HepG2 (cell line): ENCODE measurements around the gene MRPL27. TPM values are rescaled to one million over a fixed set of nuclear protein-coding genes. Genes with fewer than 3 reads are reported as not detected.

Experiments used
- AGO2 ChIP-seq: fragments of 200-400 bp; formaldehyde crosslinking; optimal IDR thresholded peaks from 2 replicates; pipeline ENCODE3; 2017; ENCODE audit warnings: mild to moderate bottlenecking, low read depth, low read length, moderate library complexity
- AKAP8 ChIP-seq: sonication (generic); formaldehyde crosslinking; IDR thresholded peaks from 2 replicates; pipeline ENCODE4 v1.5.1; 2020; ENCODE audit warnings: mild to moderate bottlenecking, missing genetic modification reagents
- CENPX ChIP-seq: sonication (generic); formaldehyde crosslinking; IDR thresholded peaks from 2 replicates; pipeline ENCODE4 v1.9.0; 2021; ENCODE audit warnings: mild to moderate bottlenecking, missing genetic modification reagents, moderate library complexity
- GLI4 ChIP-seq: sonication (generic); formaldehyde crosslinking; IDR thresholded peaks from 2 replicates; pipeline ENCODE4 v1.5.1; 2020; ENCODE audit warnings: missing genetic modification reagents, mild to moderate bottlenecking, moderate library complexity, borderline replicate concordance
- GZF1 ChIP-seq: sonication (generic); formaldehyde crosslinking; IDR thresholded peaks from 2 replicates; pipeline ENCODE4 v1.5.1; 2020; ENCODE audit warnings: mild to moderate bottlenecking, missing genetic modification reagents
- HNF4G ChIP-seq, 2 experiments: sonication (generic) in 1 of 2; formaldehyde crosslinking in 1 of 2; IDR thresholded peaks; 2 replicates each; pipeline versions ENCODE4 v1.4.0 to v1.6.1; 2011 to 2020; ENCODE audit warnings: borderline replicate concordance in 2 of 2, low read depth in 2 of 2, mild to moderate bottlenecking in 2 of 2, low read length in 1 of 2, missing genetic modification reagents in 1 of 2, moderate library complexity in 1 of 2
- SRSF1 ChIP-seq: fragments of 200-400 bp; formaldehyde crosslinking; optimal IDR thresholded peaks from 2 replicates; pipeline ENCODE3; 2017; ENCODE audit warnings: mild to moderate bottlenecking, low read depth, low read length, moderate library complexity
- ZBTB38 ChIP-seq: sonication (generic); formaldehyde crosslinking; IDR thresholded peaks from 2 replicates; pipeline ENCODE4 v1.5.1; 2020; ENCODE audit warnings: mild to moderate bottlenecking, missing genetic modification reagents
- ZFYVE20 ChIP-seq: sonication (generic); formaldehyde crosslinking; IDR thresholded peaks from 2 replicates; pipeline ENCODE4 v1.8.0; 2023; ENCODE audit warnings: low read depth, mild to moderate bottlenecking, moderate library complexity, missing genetic modification reagents, borderline replicate concordance
- ZMYM3 ChIP-seq: sonication (generic); formaldehyde crosslinking; IDR thresholded peaks from 2 replicates; pipeline ENCODE4 v1.5.1; 2020; ENCODE audit warnings: mild to moderate bottlenecking, missing genetic modification reagents
- ZNF224 ChIP-seq: sonication (generic); formaldehyde crosslinking; IDR thresholded peaks from 2 replicates; pipeline ENCODE4 v1.5.0; 2020; ENCODE audit warnings: mild to moderate bottlenecking, missing genetic modification reagents
- ZNF652 ChIP-seq: IDR thresholded peaks from 2 replicates; pipeline ENCODE4 v1.6.1; 2016; ENCODE audit warnings: low read depth, borderline replicate concordance
- ZNF772 ChIP-seq: sonication (generic); formaldehyde crosslinking; IDR thresholded peaks from 2 replicates; pipeline ENCODE4 v1.5.0; 2020; ENCODE audit warnings: mild to moderate bottlenecking, missing genetic modification reagents
- ZSCAN31 ChIP-seq: sonication (generic); formaldehyde crosslinking; IDR thresholded peaks from 2 replicates; pipeline ENCODE4 v1.5.0; 2020; ENCODE audit warnings: low read depth, mild to moderate bottlenecking, missing genetic modification reagents
- polyA plus RNA-seq, 8 experiments: library from polyadenylated mRNA; depleted of rRNA in 3 of 8; stranded (reverse) in 7 of 8; unstranded in 1 of 8; fragments of >200 nt; fragmentation: Illumina TruSeq in 4 of 8; extraction: Trizol in 4 of 8; gene quantifications; 2 replicates each; pipeline versions ENCODE4 v1.2.1 to v1.2.3, GENCODE V29; 2011 to 2016; ENCODE audit warnings: low read depth in 4 of 8, missing spikeins in 1 of 8, mixed read lengths in 1 of 8; ENCODE audit not compliant: insufficient read depth in 1 of 8
- total RNA-seq, 5 experiments: library from RNA; depleted of rRNA; stranded (reverse); fragments of >200 nt; fragmentation: Illumina TruSeq; extraction: Trizol; gene quantifications; 2 replicates each; pipeline ENCODE4 v1.2.3, GENCODE V29; 2016; ENCODE audit warnings: low read depth in 1 of 5
- TF ChIP-seq, protein P1 (sequence below): sonication (generic); formaldehyde crosslinking; IDR thresholded peaks from 2 replicates; pipeline ENCODE4 v1.4.0; 2020; ENCODE audit warnings: missing genetic modification reagents
- TF ChIP-seq, protein P2 (sequence below): sonication (generic); formaldehyde crosslinking; IDR thresholded peaks from 2 replicates; pipeline ENCODE4 v1.4.0; 2020; ENCODE audit warnings: missing genetic modification reagents
- TF ChIP-seq, protein P3 (sequence below): sonication (generic); formaldehyde crosslinking; IDR thresholded peaks from 2 replicates; pipeline ENCODE4 v1.5.0; 2020; ENCODE audit warnings: mild to moderate bottlenecking, missing genetic modification reagents, borderline replicate concordance

The MRPL27 gene
- total and polyA plus RNA-seq, 2 of the 13 experiments (the other 11 are each of a cell fraction or from before 2014, with no cell fraction given), result 137 to 217 TPM

DNA sequence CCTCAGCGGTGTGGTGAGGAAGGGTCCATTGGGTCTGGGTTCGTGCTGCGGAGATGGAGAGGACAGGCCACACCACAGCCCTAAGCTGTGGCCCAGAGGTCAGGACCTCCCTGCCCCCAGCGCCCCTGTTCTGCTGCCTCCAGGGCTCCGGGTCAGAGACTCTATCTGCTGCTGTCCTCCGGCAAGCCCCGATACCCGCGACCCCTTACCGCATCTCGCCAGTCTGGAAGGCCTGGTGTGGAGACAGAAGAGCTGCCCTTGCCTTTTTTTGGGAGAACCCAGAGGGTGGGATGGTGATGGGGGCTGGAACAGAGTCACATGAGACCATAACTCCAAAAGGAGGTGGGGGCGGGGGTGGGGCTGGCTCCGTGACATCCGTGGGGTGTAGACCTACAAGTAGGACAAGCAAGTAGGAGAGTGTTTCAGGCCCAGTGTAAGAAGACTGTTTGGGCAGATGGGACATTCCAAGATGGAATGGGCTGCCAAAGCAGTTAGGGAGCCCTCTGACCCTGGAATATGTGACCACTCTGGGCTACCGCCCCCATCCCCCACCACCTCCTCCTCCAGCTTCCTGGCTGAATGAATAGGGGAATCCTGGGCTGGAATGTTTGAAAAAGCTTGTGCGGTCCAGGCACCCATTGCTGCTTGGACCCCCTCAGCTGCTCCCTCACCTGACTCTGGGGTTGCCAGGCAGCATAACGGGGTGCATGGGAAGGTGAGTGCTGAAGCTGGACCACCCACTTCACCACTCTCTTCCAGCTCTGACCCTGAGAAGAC is 25.7 kb downstream of the MRPL27 start (continued):
- TF ChIP-seq ZFYVE20 (CRISPR knock-in tag) (no peak), ZSCAN31 (CRISPR knock-in tag) (no peak), ZBTB38 (CRISPR knock-in tag) (peak; percentile 52; the same call in 1 of the 2 replicates), HNF4G (IDR thresholded peaks at IDR 0.05; ENCODE audit: borderline replicate concordance, low read depth, low read length) (no peak), HNF4G (CRISPR knock-in tag; IDR thresholded peaks at IDR 0.05; ENCODE audit: borderline replicate concordance, low read depth) (0 out of 2 replicates have a peak, but pooled peaks have one; percentile 27), ZNF652 (CRISPR knock-in tag) (no peak), AGO2 (peak; percentile 16), GLI4 (CRISPR knock-in tag) (no peak), AKAP8 (CRISPR knock-in tag) (0 out of 2 replicates have a peak, but pooled peaks have one; percentile 18), ZNF772 (CRISPR knock-in tag) (no peak), SRSF1 (peak; percentile 17), ZNF224 (CRISPR knock-in tag) (0 out of 2 replicates have a peak, but pooled peaks have one; percentile 12), CENPX (CRISPR knock-in tag) (no peak), GZF1 (CRISPR knock-in tag) (0 out of 2 replicates have a peak, but pooled peaks have one; percentile 12), ZMYM3 (CRISPR knock-in tag) (no peak)
- TF ChIP-seq, protein P1, sequence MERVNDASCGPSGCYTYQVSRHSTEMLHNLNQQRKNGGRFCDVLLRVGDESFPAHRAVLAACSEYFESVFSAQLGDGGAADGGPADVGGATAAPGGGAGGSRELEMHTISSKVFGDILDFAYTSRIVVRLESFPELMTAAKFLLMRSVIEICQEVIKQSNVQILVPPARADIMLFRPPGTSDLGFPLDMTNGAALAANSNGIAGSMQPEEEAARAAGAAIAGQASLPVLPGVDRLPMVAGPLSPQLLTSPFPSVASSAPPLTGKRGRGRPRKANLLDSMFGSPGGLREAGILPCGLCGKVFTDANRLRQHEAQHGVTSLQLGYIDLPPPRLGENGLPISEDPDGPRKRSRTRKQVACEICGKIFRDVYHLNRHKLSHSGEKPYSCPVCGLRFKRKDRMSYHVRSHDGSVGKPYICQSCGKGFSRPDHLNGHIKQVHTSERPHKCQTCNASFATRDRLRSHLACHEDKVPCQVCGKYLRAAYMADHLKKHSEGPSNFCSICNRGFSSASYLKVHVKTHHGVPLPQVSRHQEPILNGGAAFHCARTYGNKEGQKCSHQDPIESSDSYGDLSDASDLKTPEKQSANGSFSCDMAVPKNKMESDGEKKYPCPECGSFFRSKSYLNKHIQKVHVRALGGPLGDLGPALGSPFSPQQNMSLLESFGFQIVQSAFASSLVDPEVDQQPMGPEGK (CRISPR knock-in tag), result 0 out of 2 replicates have a peak, but pooled peaks have one; percentile 20
- TF ChIP-seq, protein P2, sequence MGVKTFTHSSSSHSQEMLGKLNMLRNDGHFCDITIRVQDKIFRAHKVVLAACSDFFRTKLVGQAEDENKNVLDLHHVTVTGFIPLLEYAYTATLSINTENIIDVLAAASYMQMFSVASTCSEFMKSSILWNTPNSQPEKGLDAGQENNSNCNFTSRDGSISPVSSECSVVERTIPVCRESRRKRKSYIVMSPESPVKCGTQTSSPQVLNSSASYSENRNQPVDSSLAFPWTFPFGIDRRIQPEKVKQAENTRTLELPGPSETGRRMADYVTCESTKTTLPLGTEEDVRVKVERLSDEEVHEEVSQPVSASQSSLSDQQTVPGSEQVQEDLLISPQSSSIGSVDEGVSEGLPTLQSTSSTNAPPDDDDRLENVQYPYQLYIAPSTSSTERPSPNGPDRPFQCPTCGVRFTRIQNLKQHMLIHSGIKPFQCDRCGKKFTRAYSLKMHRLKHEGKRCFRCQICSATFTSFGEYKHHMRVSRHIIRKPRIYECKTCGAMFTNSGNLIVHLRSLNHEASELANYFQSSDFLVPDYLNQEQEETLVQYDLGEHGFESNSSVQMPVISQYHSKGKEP (CRISPR knock-in tag), result no peak
- TF ChIP-seq, protein P3, sequence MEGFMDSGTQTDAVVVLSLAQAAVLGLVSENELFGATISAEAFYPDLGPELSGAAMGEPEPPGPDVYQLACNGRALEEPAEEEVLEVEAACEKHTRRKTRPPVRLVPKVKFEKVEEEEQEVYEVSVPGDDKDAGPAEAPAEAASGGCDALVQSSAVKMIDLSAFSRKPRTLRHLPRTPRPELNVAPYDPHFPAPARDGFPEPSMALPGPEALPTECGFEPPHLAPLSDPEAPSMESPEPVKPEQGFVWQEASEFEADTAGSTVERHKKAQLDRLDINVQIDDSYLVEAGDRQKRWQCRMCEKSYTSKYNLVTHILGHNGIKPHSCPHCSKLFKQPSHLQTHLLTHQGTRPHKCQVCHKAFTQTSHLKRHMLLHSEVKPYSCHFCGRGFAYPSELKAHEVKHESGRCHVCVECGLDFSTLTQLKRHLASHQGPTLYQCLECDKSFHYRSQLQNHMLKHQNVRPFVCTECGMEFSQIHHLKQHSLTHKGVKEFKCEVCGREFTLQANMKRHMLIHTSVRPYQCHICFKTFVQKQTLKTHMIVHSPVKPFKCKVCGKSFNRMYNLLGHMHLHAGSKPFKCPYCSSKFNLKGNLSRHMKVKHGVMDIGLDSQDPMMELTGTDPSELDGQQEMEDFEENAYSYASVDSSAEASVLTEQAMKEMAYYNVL (CRISPR knock-in tag), result no peak
